ENCODE measurements around the gene ASPHD2. TPM values are rescaled to one million over a fixed set of nuclear protein-coding genes. Genes with fewer than 3 reads are reported as not detected.

The ASPHD2 gene
- total and polyA plus RNA-seq, 10 of the 15 experiments (the other 5 are each of a cell fraction or from before 2014, with no cell fraction given) = 1.6 to 10.6 (median 5.2) TPM

- Histone ChIP-seq H3K79me2 (ENCODE audit: control insufficient read depth, insufficient read depth, low read length) (no peaks in the 10 kb centered on the region), H3K27me3 (replicated peaks in 1 of 2; ENCODE audit: control insufficient read depth in 2 of 2, insufficient read depth in 2 of 2, low read length in 1 of 2) (no peaks in the 10 kb centered on the region; a peak in 2 of 4 replicates), H3K9me3 (replicated peaks; ENCODE audit: control insufficient read depth, insufficient read depth, low read length) (no peaks in the 10 kb centered on the region), H3K27ac (ENCODE audit: control insufficient read depth, insufficient read depth) (no peak overlapping the region), H4K20me1 (ENCODE audit: control insufficient read depth, insufficient read depth) (no peaks in the 10 kb centered on the region), H3K4me2 (ENCODE audit: control insufficient read depth, insufficient read depth) (no peak overlapping the region), H3K4me1 (ENCODE audit: control insufficient read depth, insufficient read depth, low read length) (no peaks in the 10 kb centered on the region), H3K9ac (ENCODE audit: control insufficient read depth, insufficient read depth, low read length) (no peak overlapping the region), H2AFZ (ENCODE audit: control insufficient read depth, low read depth, low read length) (no peak overlapping the region), H3K36me3 (ENCODE audit: control insufficient read depth in 2 of 2, insufficient read depth in 2 of 2, low read length in 1 of 2) (no peaks in the 10 kb centered on the region), H3K4me3 (no peak overlapping the region)
- SMC1A ChIA-PET (ENCODE audit: uncharacterized antibody, unreplicated experiment) = interaction anchor here (1.1 kb wide), 1 partner anchor 9 kb away, joined by 3 read pairs; no protein-coding TSS in a partner anchor
- BruUV-seq (replicated peaks) = no TSS peak
- no peak for TF ChIP-seq SP1 (IDR thresholded peaks at IDR 0.05; ENCODE audit: low read depth, low read length)
- no peak for TF ChIP-seq MAX (IDR thresholded peaks at IDR 0.05; ENCODE audit: low read depth, low read length)
- TF ChIP-seq SMAD5 (IDR thresholded peaks at IDR 0.05; ENCODE audit: low read depth) = no peak
- no peak for TF ChIP-seq EED (IDR thresholded peaks at IDR 0.05; ENCODE audit: low read depth)
- TF ChIP-seq ATF2 (IDR thresholded peaks at IDR 0.05; ENCODE audit: low read length) = no peak
- no peak for TF ChIP-seq RAD21 (IDR thresholded peaks at IDR 0.05; ENCODE audit: insufficient read depth, low read depth, low read length)
- TF ChIP-seq TAF1 (IDR thresholded peaks at IDR 0.05; ENCODE audit: borderline replicate concordance, low read depth, low read length) = no peak
- ATAC-seq (no peak), FAIRE-seq (no peak), DNase-seq (ENCODE audit: low read depth, low spot score) (no peak)
- in situ Hi-C loops (cut with MboI) = no loop called here
- RAD21 ChIA-PET (ENCODE audit: unreplicated experiment) = interaction anchor here (0.7 kb wide), 1 partner anchor 1422 kb away, joined by 3 read pairs; no protein-coding TSS in a partner anchor
- intact Hi-C loops (cut with micrococcal nuclease; ENCODE audit: unreplicated experiment) = no loop called here
- CTCF ChIA-PET = interaction anchor here (0.7 to 1.3 kb wide), 3 partner anchors 9 to 505 kb away, joined by 3 to 6 read pairs (median 3); no protein-coding TSS in a partner anchor
- POLR2A ChIA-PET = interaction anchor here (0.6 to 0.7 kb wide), 3 partner anchors 9 to 304 kb away, joined by 3 to 4 read pairs (median 3); no protein-coding TSS in a partner anchor
- 24% methylated on average over 3 of the region's 3 CpGs for WGBS (ENCODE audit: insufficient coverage, insufficient replicate concordance, low lambda C conversion rate, missing lambda C conversion rate)
Measured at GRCh38 chr22:26389125-26389524, 39.9 kb upstream of the ASPHD2 start.
